Spleen (tissue), 11 donors: ENCODE results near the gene C1orf159. TPM values are rescaled to one million over a fixed set of nuclear protein-coding genes. Genes with fewer than 3 reads are reported as not detected.

Experiments
- DNase-seq: peaks from one replicate; pipeline ENCODE4 v3.0.0-alpha.2; 2020
- H3K27ac ChIP-seq, 8 donors: fragments of 200-600 bp; sonication (generic) in 7 of 8; 1 replicate in 4 of 8; 2 replicates in 4 of 8; pipeline versions ENCODE4 v1.5.0 to v1.8.0; 2016 to 2021; ENCODE audit warnings: inconsistent platforms in 4 of 8, mild to moderate bottlenecking in 4 of 8, moderate library complexity in 1 of 8
- H3K27me3 ChIP-seq, 7 donors: fragments of 200-600 bp; sonication (generic) in 6 of 7; replicated peaks in 1 of 7; 1 replicate in 4 of 7; 2 replicates in 3 of 7; pipeline versions ENCODE4 v1.5.0 to v1.8.0; 2016 to 2021; ENCODE audit warnings: inconsistent platforms in 3 of 7, mild to moderate bottlenecking in 1 of 7
- H3K36me3 ChIP-seq, 6 donors: fragments of 200-600 bp; sonication (generic) in 5 of 6; 1 replicate in 4 of 6; 2 replicates in 2 of 6; pipeline versions ENCODE4 v1.5.0 to v1.8.0; 2016 to 2021; ENCODE audit warnings: inconsistent platforms in 2 of 6
- H3K4me1 ChIP-seq, 6 donors: fragments of 200-600 bp; sonication (generic) in 5 of 6; 1 replicate in 3 of 6; 2 replicates in 3 of 6; pipeline versions ENCODE4 v1.5.0 to v1.8.0; 2016 to 2021; ENCODE audit warnings: inconsistent platforms in 3 of 6
- H3K4me3 ChIP-seq, 8 donors: fragments of 200-600 bp; sonication (generic) in 7 of 8; 1 replicate in 4 of 8; 2 replicates in 4 of 8; pipeline versions ENCODE4 v1.5.0 to v1.8.0; 2016 to 2021; ENCODE audit warnings: inconsistent platforms in 4 of 8, mild to moderate bottlenecking in 4 of 8, moderate library complexity in 2 of 8
- H3K9me3 ChIP-seq, 8 donors: fragments of 200-600 bp; sonication (generic) in 7 of 8; 1 replicate in 4 of 8; 2 replicates in 4 of 8; pipeline versions ENCODE4 v1.5.0 to v1.8.0; 2016 to 2021; ENCODE audit warnings: inconsistent platforms in 4 of 8
- POLR2A ChIP-seq, 3 donors: fragments of 450-650 bp; IDR thresholded peaks; one replicate each; pipeline ENCODE4 v1.5.1; 2017; ENCODE audit warnings: antibody characterized with exemption in 3 of 3, mild to moderate bottlenecking in 1 of 3
- POLR2AphosphoS5 ChIP-seq, 3 donors: sonication (generic); formaldehyde crosslinking; IDR thresholded peaks; one replicate each; pipeline ENCODE4 v1.5.1; 2017; ENCODE audit warnings: antibody characterized with exemption in 3 of 3
- WGBS, 5 donors: extraction: QIAGEN DNeasy Blood & Tissue Kit in 3 of 5; methylation state at CpG; one replicate each; pipeline versions ENCODE4 v1.1.5 to v1.1.7; 2013 to 2018; 5-methylcytosine and 5-hydroxymethylcytosine counted together
- intact Hi-C: fragments of 100-400 bp; cut with DNase I; formaldehyde crosslinking; loops from one replicate; pipeline ENCODE4 v1.15.0; 2023; ENCODE audit warnings: low total_unique reads
- polyA plus RNA-seq, 3 donors: library from polyadenylated mRNA; stranded (reverse); fragments of 200-250 nt; gene quantifications; one replicate each; pipeline ENCODE4 v1.2.1, GENCODE V29; 2013
- total RNA-seq, 7 donors: library from RNA; depleted of rRNA in 3 of 7; stranded (reverse); fragments of >200 nt in 3 of 7; fragmentation: NEBNext Ultra II Directional in 4 of 7; extraction: Animal tissue kit (Norgen Biotek cat#: 25700) in 4 of 7; gene quantifications; one replicate each; pipeline versions ENCODE4 v1.1.0 to v1.2.1, GENCODE V29; 2016 to 2021
- TF ChIP-seq, protein P1 (sequence below), 11 experiments: fragments of 200-600 bp in 7 of 11; fragments of 450-650 bp in 4 of 11; sonication (generic) in 4 of 11; IDR thresholded peaks in 8 of 11; conservative IDR thresholded peaks in 3 of 11; 1 replicate in 7 of 11; 2 replicates in 4 of 11; pipeline versions ENCODE4 v1.4.0 to v1.8.0; 2016 to 2021; ENCODE audit warnings: antibody characterized with exemption in 11 of 11, inconsistent platforms in 4 of 11, mild to moderate bottlenecking in 1 of 11
- donor health status: healthy with polysubstance abuse.
- donor health status: DM: no; HTN: no; CAD: no; lungs with moderate emphysema.
- donor health status: DM: no; HTN: no; CAD: no.
- donor health status: Bipolar disorder and iron deficiency.
- donor health status: healthy.
- donor health status: DM: no; HTN: no; CAD: no.
- donor health status: DM: yes; HTN: yes; CAD: no.

Gene C1orf159
- total and polyA plus RNA-seq, 10 donors = 8.5 to 25.7 (median 18.8) TPM

DNA sequence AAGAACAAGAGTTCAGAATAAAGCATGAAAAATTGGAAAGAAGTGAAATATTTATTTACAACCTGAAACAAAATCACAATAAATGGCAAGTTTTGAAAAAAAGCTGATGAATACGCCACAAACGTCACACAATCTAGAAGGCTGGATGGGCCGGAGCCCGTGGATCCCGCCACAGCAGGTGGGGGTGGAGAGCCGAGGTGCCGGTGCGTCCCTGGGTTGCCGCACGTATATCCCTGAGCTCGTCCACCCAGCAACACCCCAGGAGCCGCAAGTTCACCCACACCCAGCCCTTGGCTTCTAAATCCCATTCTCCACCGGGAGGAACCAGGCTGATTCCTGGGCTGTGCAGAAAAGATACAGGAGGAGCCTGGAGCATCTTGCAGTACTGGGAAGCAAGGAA is 32.2 kb upstream of the C1orf159 start:
- Histone ChIP-seq H3K4me3 (no peak overlapping the region), H3K27me3 (peaks cover 0 to 38% (median 0%) of the 10 kb centered on the region in 7 donors), H3K4me1 (peaks cover 0 to 27% (median 18%) of the 10 kb centered on the region in 6 donors), H3K9me3 (peaks cover 0 to 8% (median 0%) of the 10 kb centered on the region in 8 donors), H3K36me3 (no peaks in the 10 kb centered on the region), H3K27ac (no peak overlapping the region)
- intact Hi-C loops = no loop called here
- TF ChIP-seq, protein P1, sequence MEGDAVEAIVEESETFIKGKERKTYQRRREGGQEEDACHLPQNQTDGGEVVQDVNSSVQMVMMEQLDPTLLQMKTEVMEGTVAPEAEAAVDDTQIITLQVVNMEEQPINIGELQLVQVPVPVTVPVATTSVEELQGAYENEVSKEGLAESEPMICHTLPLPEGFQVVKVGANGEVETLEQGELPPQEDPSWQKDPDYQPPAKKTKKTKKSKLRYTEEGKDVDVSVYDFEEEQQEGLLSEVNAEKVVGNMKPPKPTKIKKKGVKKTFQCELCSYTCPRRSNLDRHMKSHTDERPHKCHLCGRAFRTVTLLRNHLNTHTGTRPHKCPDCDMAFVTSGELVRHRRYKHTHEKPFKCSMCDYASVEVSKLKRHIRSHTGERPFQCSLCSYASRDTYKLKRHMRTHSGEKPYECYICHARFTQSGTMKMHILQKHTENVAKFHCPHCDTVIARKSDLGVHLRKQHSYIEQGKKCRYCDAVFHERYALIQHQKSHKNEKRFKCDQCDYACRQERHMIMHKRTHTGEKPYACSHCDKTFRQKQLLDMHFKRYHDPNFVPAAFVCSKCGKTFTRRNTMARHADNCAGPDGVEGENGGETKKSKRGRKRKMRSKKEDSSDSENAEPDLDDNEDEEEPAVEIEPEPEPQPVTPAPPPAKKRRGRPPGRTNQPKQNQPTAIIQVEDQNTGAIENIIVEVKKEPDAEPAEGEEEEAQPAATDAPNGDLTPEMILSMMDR (IDR thresholded peaks at IDR 0.05 in 8 of 11, conservative IDR thresholded peaks at IDR 0.05 in 3 of 11) = no peak
- no peak for TF ChIP-seq POLR2A (IDR thresholded peaks at IDR 0.05)
- no peak for TF ChIP-seq POLR2AphosphoS5 (IDR thresholded peaks at IDR 0.05)
- no peak for DNase-seq
- 76 to 94% (median 91%) methylated on average over 11 to 13 of the region's 13 CpGs for WGBS, 5 donors

DNA sequence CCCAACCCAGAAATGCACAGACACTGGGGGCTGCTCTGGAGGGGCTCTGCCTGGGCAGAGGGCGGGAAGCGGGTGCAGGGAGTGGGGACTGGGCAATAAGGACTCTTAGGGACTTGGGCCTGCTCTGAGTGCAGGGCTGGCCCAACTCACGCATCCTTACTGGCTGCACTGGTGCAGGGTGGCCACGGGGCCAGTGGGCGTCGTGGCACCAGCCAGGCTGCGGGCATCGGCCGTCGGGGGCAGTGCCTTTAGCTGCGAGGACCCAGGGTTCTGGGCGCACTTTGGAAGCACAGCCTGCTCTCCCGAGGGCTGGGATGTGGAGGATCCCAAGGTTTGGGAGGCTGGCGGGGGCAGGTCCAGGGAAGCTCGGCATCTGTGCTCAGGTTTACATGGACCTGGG is 30.7 kb upstream of the C1orf159 start:
- no peak overlapping the region for H3K27ac ChIP-seq
- 89 to 93% (median 92%) methylated on average over 14 to 15 of the region's 15 CpGs for WGBS, 5 donors
- intact Hi-C loops = no loop called here
- no peaks in the 10 kb centered on the region for H3K9me3 ChIP-seq
- no peak for DNase-seq
- H3K4me3 ChIP-seq = no peak overlapping the region
- no peaks in the 10 kb centered on the region for H3K36me3 ChIP-seq
- H3K27me3 ChIP-seq = peaks cover 0 to 53% (median 0%) of the 10 kb centered on the region in 7 donors
- TF ChIP-seq POLR2AphosphoS5 (IDR thresholded peaks at IDR 0.05) = no peak
- TF ChIP-seq POLR2A (IDR thresholded peaks at IDR 0.05) = no peak
- TF ChIP-seq, protein P1 (IDR thresholded peaks at IDR 0.05 in 8 of 11, conservative IDR thresholded peaks at IDR 0.05 in 3 of 11) = no peak
- peaks cover 0 to 32% (median 18%) of the 10 kb centered on the region in 6 donors for H3K4me1 ChIP-seq

GRCh38 chr1:1146026-1146425 is 30.1 kb upstream of the C1orf159 start:
- Histone ChIP-seq H3K4me1 (peaks cover 0 to 32% (median 18%) of the 10 kb centered on the region in 6 donors), H3K4me3 (no peak overlapping the region), H3K27me3 (peaks cover 0 to 55% (median 0%) of the 10 kb centered on the region in 7 donors), H3K36me3 (no peaks in the 10 kb centered on the region), H3K27ac (no peak overlapping the region), H3K9me3 (no peaks in the 10 kb centered on the region)
- 53 to 87% (median 83%) methylated on average over 4 to 14 of the region's 14 CpGs for WGBS, 5 donors
- DNase-seq = no peak
- intact Hi-C loops = no loop called here
- no peak for TF ChIP-seq POLR2A (IDR thresholded peaks at IDR 0.05)

DNA sequence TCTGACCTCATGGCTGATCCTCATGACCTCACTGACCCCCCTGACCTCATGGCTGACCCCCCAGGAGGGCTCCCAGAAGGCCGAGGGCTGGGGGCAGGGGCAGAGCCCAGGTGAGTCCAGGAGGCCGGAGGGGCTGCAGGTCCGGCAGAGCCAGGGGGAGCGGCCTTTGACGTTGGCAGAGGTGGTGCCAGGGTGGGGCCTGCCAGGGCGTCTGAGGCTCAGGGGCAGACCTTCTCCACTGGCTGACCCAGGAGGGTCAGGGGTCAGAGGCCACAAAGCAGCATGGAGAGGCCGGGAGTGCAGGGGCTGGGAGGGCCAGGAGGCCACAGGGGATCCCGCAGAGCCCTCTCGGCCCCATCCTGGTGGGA is 29.6 kb upstream of the C1orf159 start:
- no peak for DNase-seq
- TF ChIP-seq POLR2AphosphoS5 (IDR thresholded peaks at IDR 0.05) = no peak
- TF ChIP-seq POLR2A (IDR thresholded peaks at IDR 0.05) = no peak
- TF ChIP-seq, protein P1 (IDR thresholded peaks at IDR 0.05 in 8 of 11, conservative IDR thresholded peaks at IDR 0.05 in 3 of 11) = no peak
- no peaks in the 10 kb centered on the region for H3K36me3 ChIP-seq
- 83 to 92% (median 87%) methylated on average over 4 to 9 of the region's 9 CpGs for WGBS, 5 donors
- peaks cover 0 to 32% (median 18%) of the 10 kb centered on the region in 6 donors for H3K4me1 ChIP-seq
- H3K27me3 ChIP-seq = peaks cover 0 to 58% (median 0%) of the 10 kb centered on the region in 7 donors
- H3K27ac ChIP-seq = no peak overlapping the region
- H3K4me3 ChIP-seq = no peak overlapping the region
- no peaks in the 10 kb centered on the region for H3K9me3 ChIP-seq
- intact Hi-C loops = no loop called here
